Parathyroid adenoma (tissue), 2 donors: Measurements from ENCODE around the gene COL5A2.

ENCODE experiments used
- H2AFZ ChIP-seq: fragments of 300-600 bp; sonication (generic); one replicate; pipeline ENCODE4 v1.7.0; 2017; ENCODE audit warnings: antibody characterized with exemption, mild to moderate bottlenecking
- H3K27ac ChIP-seq: fragments of 300-600 bp; sonication (generic); one replicate; pipeline ENCODE4 v1.7.0; 2017
- H3K27me3 ChIP-seq: fragments of 300-600 bp; sonication (generic); one replicate; pipeline ENCODE4 v1.7.0; 2017; ENCODE audit warnings: low read length; ENCODE audit not compliant: control insufficient read depth, insufficient read depth
- H3K36me3 ChIP-seq: fragments of 300-600 bp; sonication (generic); one replicate; pipeline ENCODE4 v1.7.0; 2017; ENCODE audit warnings: low read length; ENCODE audit not compliant: control insufficient read depth, insufficient read depth
- H3K4me1 ChIP-seq: fragments of 300-600 bp; sonication (generic); one replicate; pipeline ENCODE4 v1.7.0; 2017; ENCODE audit warnings: control low read depth
- H3K4me2 ChIP-seq: fragments of 300-600 bp; sonication (generic); one replicate; pipeline ENCODE4 v1.7.0; 2017; ENCODE audit warnings: low read length
- H3K4me3 ChIP-seq: fragments of 300-600 bp; sonication (generic); one replicate; pipeline ENCODE4 v1.7.0; 2017; ENCODE audit warnings: low read depth, low read length
- H3K79me2 ChIP-seq: fragments of 300-600 bp; sonication (generic); one replicate; pipeline ENCODE4 v1.7.0; 2017; ENCODE audit warnings: control low read depth
- H3K9ac ChIP-seq: fragments of 300-600 bp; sonication (generic); one replicate; pipeline ENCODE4 v1.7.0; 2017; ENCODE audit warnings: mild to moderate bottlenecking
- H3K9me3 ChIP-seq: fragments of 300-600 bp; sonication (generic); one replicate; pipeline ENCODE4 v1.7.0; 2017; ENCODE audit warnings: low read length; ENCODE audit not compliant: control insufficient read depth
- TF ChIP-seq, protein P1 (sequence below): fragments of 300-600 bp; sonication (generic); IDR thresholded peaks from one replicate; pipeline ENCODE4 v1.7.0; 2017; ENCODE audit warnings: antibody characterized with exemption, mild to moderate bottlenecking
- donor health status: primary hyperparathyroidism.

Gene COL5A2

DNA sequence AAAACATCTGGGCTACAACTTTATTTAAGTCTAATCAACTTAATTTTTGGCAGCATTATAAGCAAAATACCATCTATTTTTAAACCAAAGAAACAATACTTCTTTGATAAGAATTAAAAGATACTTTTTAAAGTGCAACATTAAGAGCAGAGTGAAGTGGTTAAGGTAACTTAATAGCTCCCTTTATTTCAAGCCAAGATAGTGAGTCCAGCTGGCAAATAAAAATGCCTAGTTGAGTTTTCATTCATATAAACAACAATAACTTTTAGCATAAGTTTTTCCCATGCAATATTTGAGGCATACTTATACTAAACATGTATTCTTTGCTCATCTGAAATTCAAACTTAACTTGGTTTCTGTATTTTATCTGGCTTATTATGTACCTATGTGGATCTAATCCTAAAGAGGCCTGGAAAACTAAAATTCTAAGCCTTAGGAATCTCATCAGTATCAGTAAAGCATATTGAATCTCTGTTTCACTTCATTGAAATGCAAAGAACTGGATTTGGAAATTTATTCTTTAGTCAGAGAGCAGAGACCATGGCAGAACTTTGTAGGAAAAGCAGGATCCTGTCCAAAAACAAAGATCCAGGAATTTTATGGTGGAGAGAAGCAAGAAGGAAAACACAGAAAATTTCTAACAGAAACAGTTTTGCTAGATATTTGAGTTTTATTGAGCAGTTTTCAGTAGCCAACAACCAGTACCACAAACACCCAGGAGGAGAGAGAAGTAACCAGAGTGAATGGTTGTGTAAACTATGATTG lies 109.5 kb downstream of the COL5A2 start:
- H2AFZ ChIP-seq = no peak overlapping the region
- no peaks in the 10 kb centered on the region for H3K9me3 ChIP-seq
- H3K79me2 ChIP-seq = no peaks in the 10 kb centered on the region
- no peak overlapping the region for H3K9ac ChIP-seq
- no peak overlapping the region for H3K4me3 ChIP-seq
- H3K4me2 ChIP-seq = no peak overlapping the region
- H3K4me1 ChIP-seq = no peaks in the 10 kb centered on the region
- no peaks in the 10 kb centered on the region for H3K36me3 ChIP-seq
- TF ChIP-seq, protein P1, sequence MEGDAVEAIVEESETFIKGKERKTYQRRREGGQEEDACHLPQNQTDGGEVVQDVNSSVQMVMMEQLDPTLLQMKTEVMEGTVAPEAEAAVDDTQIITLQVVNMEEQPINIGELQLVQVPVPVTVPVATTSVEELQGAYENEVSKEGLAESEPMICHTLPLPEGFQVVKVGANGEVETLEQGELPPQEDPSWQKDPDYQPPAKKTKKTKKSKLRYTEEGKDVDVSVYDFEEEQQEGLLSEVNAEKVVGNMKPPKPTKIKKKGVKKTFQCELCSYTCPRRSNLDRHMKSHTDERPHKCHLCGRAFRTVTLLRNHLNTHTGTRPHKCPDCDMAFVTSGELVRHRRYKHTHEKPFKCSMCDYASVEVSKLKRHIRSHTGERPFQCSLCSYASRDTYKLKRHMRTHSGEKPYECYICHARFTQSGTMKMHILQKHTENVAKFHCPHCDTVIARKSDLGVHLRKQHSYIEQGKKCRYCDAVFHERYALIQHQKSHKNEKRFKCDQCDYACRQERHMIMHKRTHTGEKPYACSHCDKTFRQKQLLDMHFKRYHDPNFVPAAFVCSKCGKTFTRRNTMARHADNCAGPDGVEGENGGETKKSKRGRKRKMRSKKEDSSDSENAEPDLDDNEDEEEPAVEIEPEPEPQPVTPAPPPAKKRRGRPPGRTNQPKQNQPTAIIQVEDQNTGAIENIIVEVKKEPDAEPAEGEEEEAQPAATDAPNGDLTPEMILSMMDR = no peak
- no peaks in the 10 kb centered on the region for H3K27me3 ChIP-seq
- H3K27ac ChIP-seq = no peak overlapping the region

DNA sequence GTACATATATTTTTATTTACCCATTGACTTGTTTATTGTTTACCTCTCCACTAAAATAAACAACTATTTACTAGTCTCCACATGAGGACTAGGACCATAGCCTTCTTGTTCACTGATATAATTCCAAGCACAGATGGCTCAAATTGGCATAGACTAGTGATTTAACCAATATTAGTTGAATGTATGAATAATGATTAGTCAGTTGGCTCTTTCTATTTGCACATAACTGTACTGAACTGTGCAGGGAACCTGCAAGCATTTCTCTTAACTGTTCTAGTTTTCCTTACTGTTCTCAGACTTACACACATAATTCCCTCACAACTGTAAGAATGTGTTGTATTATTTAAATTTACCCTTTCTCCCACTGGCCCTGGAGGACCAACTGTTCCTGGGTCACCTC lies 113.5 kb downstream of the COL5A2 start:
- Histone ChIP-seq H3K4me1 (no peaks in the 10 kb centered on the region), H2AFZ (no peak overlapping the region), H3K36me3 (no peaks in the 10 kb centered on the region), H3K27me3 (no peaks in the 10 kb centered on the region), H3K4me3 (no peak overlapping the region), H3K79me2 (no peaks in the 10 kb centered on the region), H3K9ac (no peak overlapping the region), H3K4me2 (no peak overlapping the region), H3K9me3 (no peaks in the 10 kb centered on the region), H3K27ac (no peak overlapping the region)
- TF ChIP-seq, protein P1 = no peak

DNA sequence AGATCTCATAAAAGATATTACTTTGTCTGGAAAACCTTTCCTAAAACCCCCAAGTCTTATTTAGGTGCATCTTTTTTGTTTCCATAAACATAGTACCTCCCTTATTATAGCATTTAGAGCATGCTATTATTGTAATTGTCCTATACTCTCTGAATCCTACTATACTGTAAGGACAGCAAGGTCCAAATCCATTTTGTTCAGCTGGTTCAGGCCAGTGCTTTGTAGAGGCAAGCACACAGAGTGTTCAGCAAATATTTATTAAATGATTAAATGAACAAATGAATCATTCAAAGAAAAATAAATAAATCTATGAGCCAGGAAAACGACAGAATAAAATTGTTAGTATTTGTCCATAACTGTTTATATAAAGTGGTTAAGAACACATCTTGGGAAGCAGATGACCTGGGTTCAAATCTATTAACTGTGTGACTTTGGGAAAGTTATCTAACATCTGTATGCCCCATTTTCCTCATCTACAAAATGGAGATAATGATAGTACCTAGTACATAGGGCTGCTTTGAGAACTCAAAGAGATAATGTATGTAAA lies 119.4 kb downstream of the COL5A2 start:
- no peaks in the 10 kb centered on the region for H3K27me3 ChIP-seq
- no peaks in the 10 kb centered on the region for H3K9me3 ChIP-seq
- no peak overlapping the region for H3K9ac ChIP-seq
- H3K36me3 ChIP-seq = no peaks in the 10 kb centered on the region
- no peak overlapping the region for H2AFZ ChIP-seq
- H3K4me1 ChIP-seq = no peaks in the 10 kb centered on the region
- no peak overlapping the region for H3K4me3 ChIP-seq
- TF ChIP-seq, protein P1 = no peak
- H3K79me2 ChIP-seq = no peaks in the 10 kb centered on the region
- no peak overlapping the region for H3K27ac ChIP-seq
- no peak overlapping the region for H3K4me2 ChIP-seq

DNA sequence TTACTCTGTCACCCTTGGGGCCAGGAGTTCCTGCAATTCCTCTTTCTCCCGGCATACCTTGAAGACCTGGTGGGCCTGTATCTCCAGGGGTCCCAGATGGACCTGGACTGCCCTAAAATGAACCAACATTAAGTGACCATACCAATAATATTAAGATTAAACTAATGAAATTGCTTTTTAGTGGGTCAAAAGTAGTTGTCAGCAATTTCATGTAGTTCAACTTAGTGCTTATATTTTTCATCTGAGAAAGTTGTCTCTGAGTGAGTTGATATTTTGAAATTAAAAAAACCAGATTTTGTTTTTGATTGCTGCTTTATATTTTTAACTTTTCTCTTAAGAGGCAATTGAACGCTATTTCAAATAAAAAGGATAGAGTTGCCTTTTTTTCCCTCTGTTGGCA lies 122.2 kb downstream of the COL5A2 start:
- Histone ChIP-seq H3K27me3 (no peaks in the 10 kb centered on the region), H3K9ac (no peak overlapping the region), H3K4me1 (no peaks in the 10 kb centered on the region), H3K9me3 (no peaks in the 10 kb centered on the region), H2AFZ (no peak overlapping the region), H3K27ac (no peak overlapping the region), H3K79me2 (no peaks in the 10 kb centered on the region), H3K4me2 (no peak overlapping the region), H3K36me3 (no peaks in the 10 kb centered on the region), H3K4me3 (no peak overlapping the region)
- TF ChIP-seq, protein P1 = no peak
